ENCODE measurements around the gene ANKMY1. TPM values are rescaled to one million over a fixed set of nuclear protein-coding genes. Genes with fewer than 3 reads are reported as not detected.

Gene ANKMY1
- total and polyA plus RNA-seq, 2 of the 13 experiments (the other 11 are each of a cell fraction or from before 2014, with no cell fraction given) = 11.7 to 18.8 TPM

DNA sequence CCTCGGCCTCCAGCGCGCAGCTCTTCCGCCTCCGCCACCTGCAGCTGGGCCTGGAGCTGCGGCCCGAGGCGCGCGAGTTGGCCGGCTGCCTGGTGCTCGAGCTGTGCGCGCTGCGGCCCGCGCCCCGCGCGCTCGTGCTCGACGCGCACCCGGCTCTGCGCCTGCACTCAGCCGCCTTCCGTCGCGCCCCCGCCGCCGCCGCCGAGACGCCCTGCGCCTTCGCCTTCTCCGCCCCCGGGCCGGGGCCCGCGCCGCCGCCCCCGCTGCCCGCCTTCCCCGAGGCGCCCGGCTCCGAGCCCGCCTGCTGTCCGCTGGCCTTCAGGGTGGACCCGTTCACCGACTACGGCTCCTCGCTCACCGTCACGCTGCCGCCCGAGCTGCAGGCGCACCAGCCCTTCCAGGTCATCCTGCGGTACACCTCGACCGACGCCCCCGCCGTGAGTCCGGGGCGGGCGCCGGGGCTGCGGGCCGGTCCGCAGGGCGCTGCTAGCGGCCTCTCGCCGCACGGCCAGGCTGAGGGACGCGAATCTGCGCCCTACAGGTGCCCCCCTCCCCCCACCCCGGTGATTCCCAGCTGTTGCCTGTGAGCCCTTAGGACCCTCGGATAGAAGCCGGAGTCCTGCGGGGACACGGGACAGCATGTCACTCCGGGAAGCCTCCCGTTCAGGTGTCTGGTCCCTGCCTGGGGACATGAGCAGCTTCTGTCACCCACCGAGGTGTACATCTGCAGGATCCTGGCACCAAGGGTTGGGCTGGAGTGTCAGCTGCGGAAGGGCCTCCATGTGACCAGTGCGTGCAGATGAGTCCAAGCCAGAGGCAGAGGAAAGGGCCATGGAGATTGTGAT is 11.1 kb upstream of the ANKMY1 start (continued):
- TF ChIP-seq ZNF772 (CRISPR knock-in tag; IDR thresholded peaks at IDR 0.05) (peak; percentile 19; the same call in 1 of the 2 replicates), ZNF235 (CRISPR knock-in tag; IDR thresholded peaks at IDR 0.05; ENCODE audit: borderline replicate concordance) (peak; percentile 65; the same call in 1 of the 2 replicates), LCORL (IDR thresholded peaks at IDR 0.05) (no peak), LCORL (CRISPR knock-in tag; IDR thresholded peaks at IDR 0.05) (no peak), ZC3H4 (CRISPR knock-in tag; IDR thresholded peaks at IDR 0.05; ENCODE audit: borderline replicate concordance) (no peak), FLYWCH1 (CRISPR knock-in tag; IDR thresholded peaks at IDR 0.05) (no peak), ZNF160 (CRISPR knock-in tag; IDR thresholded peaks at IDR 0.05) (0 out of 2 replicates have a peak, but pooled peaks have one; percentile 14), ZFP36L2 (CRISPR knock-in tag; IDR thresholded peaks at IDR 0.05) (no peak), PRPF4 (IDR thresholded peaks at IDR 0.05; ENCODE audit: low read depth, low read length, poor library complexity, severe bottlenecking) (no peak), MAZ (IDR thresholded peaks at IDR 0.05; ENCODE audit: borderline replicate concordance, low read depth, low read length) (no peak), MAZ (CRISPR knock-in tag; IDR thresholded peaks at IDR 0.05; ENCODE audit: low read depth) (no peak; the same call in 1 of the 2 replicates), ZNF652 (CRISPR knock-in tag; IDR thresholded peaks at IDR 0.05; ENCODE audit: borderline replicate concordance, low read depth) (no peak), ISX (CRISPR knock-in tag; conservative IDR thresholded peaks at IDR 0.05) (peak; percentile 86; the same call in 1 of the 2 replicates), HNRNPLL (IDR thresholded peaks at IDR 0.05; ENCODE audit: low read depth, low read length, poor library complexity, severe bottlenecking) (peak; percentile 56), PBX3 (CRISPR knock-in tag; IDR thresholded peaks at IDR 0.05; ENCODE audit: borderline replicate concordance) (no peak), ZNF639 (CRISPR knock-in tag; conservative IDR thresholded peaks at IDR 0.05) (no peak)
- TF ChIP-seq, protein P1, sequence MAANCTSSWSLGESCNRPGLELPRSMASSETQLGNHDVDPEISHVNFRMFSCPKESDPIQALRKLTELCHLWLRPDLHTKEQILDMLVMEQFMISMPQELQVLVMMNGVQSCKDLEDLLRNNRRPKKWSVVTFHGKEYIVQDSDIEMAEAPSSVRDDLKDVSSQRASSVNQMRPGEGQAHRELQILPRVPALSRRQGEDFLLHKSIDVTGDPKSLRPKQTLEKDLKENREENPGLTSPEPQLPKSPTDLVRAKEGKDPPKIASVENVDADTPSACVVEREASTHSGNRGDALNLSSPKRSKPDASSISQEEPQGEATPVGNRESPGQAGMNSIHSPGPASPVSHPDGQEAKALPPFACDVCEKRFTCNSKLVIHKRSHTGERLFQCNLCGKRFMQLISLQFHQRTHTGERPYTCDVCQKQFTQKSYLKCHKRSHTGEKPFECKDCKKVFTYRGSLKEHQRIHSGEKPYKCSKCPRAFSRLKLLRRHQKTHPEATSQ (CRISPR knock-in tag; IDR thresholded peaks at IDR 0.05; ENCODE audit: borderline replicate concordance) = no peak
- TF ChIP-seq, protein P2, sequence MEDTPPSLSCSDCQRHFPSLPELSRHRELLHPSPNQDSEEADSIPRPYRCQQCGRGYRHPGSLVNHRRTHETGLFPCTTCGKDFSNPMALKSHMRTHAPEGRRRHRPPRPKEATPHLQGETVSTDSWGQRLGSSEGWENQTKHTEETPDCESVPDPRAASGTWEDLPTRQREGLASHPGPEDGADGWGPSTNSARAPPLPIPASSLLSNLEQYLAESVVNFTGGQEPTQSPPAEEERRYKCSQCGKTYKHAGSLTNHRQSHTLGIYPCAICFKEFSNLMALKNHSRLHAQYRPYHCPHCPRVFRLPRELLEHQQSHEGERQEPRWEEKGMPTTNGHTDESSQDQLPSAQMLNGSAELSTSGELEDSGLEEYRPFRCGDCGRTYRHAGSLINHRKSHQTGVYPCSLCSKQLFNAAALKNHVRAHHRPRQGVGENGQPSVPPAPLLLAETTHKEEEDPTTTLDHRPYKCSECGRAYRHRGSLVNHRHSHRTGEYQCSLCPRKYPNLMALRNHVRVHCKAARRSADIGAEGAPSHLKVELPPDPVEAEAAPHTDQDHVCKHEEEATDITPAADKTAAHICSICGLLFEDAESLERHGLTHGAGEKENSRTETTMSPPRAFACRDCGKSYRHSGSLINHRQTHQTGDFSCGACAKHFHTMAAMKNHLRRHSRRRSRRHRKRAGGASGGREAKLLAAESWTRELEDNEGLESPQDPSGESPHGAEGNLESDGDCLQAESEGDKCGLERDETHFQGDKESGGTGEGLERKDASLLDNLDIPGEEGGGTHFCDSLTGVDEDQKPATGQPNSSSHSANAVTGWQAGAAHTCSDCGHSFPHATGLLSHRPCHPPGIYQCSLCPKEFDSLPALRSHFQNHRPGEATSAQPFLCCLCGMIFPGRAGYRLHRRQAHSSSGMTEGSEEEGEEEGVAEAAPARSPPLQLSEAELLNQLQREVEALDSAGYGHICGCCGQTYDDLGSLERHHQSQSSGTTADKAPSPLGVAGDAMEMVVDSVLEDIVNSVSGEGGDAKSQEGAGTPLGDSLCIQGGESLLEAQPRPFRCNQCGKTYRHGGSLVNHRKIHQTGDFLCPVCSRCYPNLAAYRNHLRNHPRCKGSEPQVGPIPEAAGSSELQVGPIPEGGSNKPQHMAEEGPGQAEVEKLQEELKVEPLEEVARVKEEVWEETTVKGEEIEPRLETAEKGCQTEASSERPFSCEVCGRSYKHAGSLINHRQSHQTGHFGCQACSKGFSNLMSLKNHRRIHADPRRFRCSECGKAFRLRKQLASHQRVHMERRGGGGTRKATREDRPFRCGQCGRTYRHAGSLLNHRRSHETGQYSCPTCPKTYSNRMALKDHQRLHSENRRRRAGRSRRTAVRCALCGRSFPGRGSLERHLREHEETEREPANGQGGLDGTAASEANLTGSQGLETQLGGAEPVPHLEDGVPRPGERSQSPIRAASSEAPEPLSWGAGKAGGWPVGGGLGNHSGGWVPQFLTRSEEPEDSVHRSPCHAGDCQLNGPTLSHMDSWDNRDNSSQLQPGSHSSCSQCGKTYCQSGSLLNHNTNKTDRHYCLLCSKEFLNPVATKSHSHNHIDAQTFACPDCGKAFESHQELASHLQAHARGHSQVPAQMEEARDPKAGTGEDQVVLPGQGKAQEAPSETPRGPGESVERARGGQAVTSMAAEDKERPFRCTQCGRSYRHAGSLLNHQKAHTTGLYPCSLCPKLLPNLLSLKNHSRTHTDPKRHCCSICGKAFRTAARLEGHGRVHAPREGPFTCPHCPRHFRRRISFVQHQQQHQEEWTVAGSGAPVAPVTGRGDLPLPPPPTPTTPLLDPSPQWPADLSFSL (CRISPR knock-in tag; IDR thresholded peaks at IDR 0.05) = no peak

Measured in HepG2 (cell line).